Right lobe of liver (tissue), 6 donors: Measurements from ENCODE around the gene MLST8. TPM values are rescaled to one million over a fixed set of nuclear protein-coding genes. Genes with fewer than 3 reads are reported as not detected.
"Not testable (repeated sequence)": the region's sequence is repeated elsewhere in the genome, so short reads cannot be mapped to it uniquely, and the experiment has no call there.

ENCODE experiments used
- ATAC-seq, 4 donors: fragments of 200-7000 bp; cut with Tn5 transposase; one replicate each; pipeline ENCODE4 v1.9.1; 2020; ENCODE audit warnings: mild to moderate bottlenecking in 4 of 4, moderate library complexity in 4 of 4
- DNase-seq, 3 donors: peaks; one replicate each; pipeline ENCODE4 v3.0.0-alpha.2; 2020
- H3K27ac ChIP-seq, 3 donors: fragments of 200-600 bp; one replicate each; pipeline ENCODE4 v1.8.0; 2022
- H3K27me3 ChIP-seq, 2 donors: fragments of 200-600 bp; one replicate each; pipeline ENCODE4 v1.8.0; 2022
- H3K36me3 ChIP-seq, 4 donors: fragments of 200-600 bp; sonication (generic) in 1 of 4; one replicate each; pipeline versions ENCODE4 v1.5.1 to v1.8.0; 2017 to 2022; ENCODE audit warnings: control low read depth in 1 of 4
- H3K4me1 ChIP-seq, 4 donors: fragments of 200-600 bp; sonication (generic) in 1 of 4; one replicate each; pipeline versions ENCODE4 v1.5.1 to v1.8.0; 2017 to 2022; ENCODE audit warnings: control low read depth in 1 of 4
- H3K4me3 ChIP-seq, 3 donors: fragments of 200-600 bp; one replicate each; pipeline ENCODE4 v1.8.0; 2022
- H3K9me3 ChIP-seq, 4 donors: fragments of 200-600 bp; sonication (generic) in 1 of 4; one replicate each; pipeline versions ENCODE4 v1.5.1 to v1.8.0; 2017 to 2022; ENCODE audit warnings: control low read depth in 1 of 4
- POLR2A ChIP-seq: fragments of 450-650 bp; IDR thresholded peaks from one replicate; pipeline ENCODE4 v1.6.1; 2017; ENCODE audit warnings: antibody characterized with exemption, mild to moderate bottlenecking
- WGBS: methylation state at CpG from one replicate; pipeline ENCODE4 v1.1.6; 2018; ENCODE audit warnings: low coverage, low lambda C conversion rate; ENCODE audit not compliant: insufficient coverage; ENCODE audit errors: missing lambda C conversion rate; 5-methylcytosine and 5-hydroxymethylcytosine counted together
- intact Hi-C, 2 donors: fragments of 100-400 bp; cut with DNase I; formaldehyde crosslinking; loops; one replicate each; pipeline versions ENCODE4 v1.11.2 to v1.14.1; 2022
- total RNA-seq, 6 experiments: library from RNA; depleted of rRNA in 2 of 6; stranded (reverse); fragments of >200 nt in 2 of 6; fragmentation: NEBNext Ultra II Directional in 3 of 6; extraction: Animal tissue kit (Norgen Biotek cat#: 25700) in 3 of 6; gene quantifications; one replicate each; pipeline versions ENCODE4 v1.1.0 to v1.2.4, GENCODE V29; 2016 to 2023
- TF ChIP-seq, protein P1 (sequence below), 4 donors: fragments of 200-600 bp in 3 of 4; fragments of 450-650 bp in 1 of 4; IDR thresholded peaks; one replicate each; pipeline versions ENCODE4 v1.5.1 to v1.8.0; 2016 to 2022; ENCODE audit warnings: antibody characterized with exemption in 4 of 4, mild to moderate bottlenecking in 2 of 4
- donor health status: DM: no; HTN: yes; CAD: no.
- donor health status: DM: no; HTN: no; CAD: no.
- donor health status: DM: no; HTN: no; CAD: no.
- donor health status: DM: no; HTN: yes; CAD: no.
- donor health status: DM: no; HTN: yes; CAD: no.

The MLST8 gene
- total RNA-seq, 6 experiments from 2014 or later = 13.1 to 51.0 (median 17.5) TPM

GRCh38 chr16:2199621-2200139 is 5.6 kb upstream of the MLST8 start:
- no peak overlapping the region for H3K4me3 ChIP-seq
- H3K27me3 ChIP-seq = peaks cover 0 to 11% of the 10 kb centered on the region in 2 donors
- H3K36me3 ChIP-seq = no peaks in the 10 kb centered on the region
- DNase-seq (no peak), ATAC-seq (no peak)
- H3K4me1 ChIP-seq = peaks cover 0 to 11% (median under 1%) of the 10 kb centered on the region in 4 donors
- WGBS = no CpG with 5 or more reads among the region's 14 CpGs
- H3K9me3 ChIP-seq = no peaks in the 10 kb centered on the region
- no peak overlapping the region for H3K27ac ChIP-seq
- intact Hi-C loops = loop anchor here (10.0 kb wide), 1 partner anchor 305 kb away; no protein-coding TSS in a partner anchor
- TF ChIP-seq POLR2A = no peak
- TF ChIP-seq, protein P1, sequence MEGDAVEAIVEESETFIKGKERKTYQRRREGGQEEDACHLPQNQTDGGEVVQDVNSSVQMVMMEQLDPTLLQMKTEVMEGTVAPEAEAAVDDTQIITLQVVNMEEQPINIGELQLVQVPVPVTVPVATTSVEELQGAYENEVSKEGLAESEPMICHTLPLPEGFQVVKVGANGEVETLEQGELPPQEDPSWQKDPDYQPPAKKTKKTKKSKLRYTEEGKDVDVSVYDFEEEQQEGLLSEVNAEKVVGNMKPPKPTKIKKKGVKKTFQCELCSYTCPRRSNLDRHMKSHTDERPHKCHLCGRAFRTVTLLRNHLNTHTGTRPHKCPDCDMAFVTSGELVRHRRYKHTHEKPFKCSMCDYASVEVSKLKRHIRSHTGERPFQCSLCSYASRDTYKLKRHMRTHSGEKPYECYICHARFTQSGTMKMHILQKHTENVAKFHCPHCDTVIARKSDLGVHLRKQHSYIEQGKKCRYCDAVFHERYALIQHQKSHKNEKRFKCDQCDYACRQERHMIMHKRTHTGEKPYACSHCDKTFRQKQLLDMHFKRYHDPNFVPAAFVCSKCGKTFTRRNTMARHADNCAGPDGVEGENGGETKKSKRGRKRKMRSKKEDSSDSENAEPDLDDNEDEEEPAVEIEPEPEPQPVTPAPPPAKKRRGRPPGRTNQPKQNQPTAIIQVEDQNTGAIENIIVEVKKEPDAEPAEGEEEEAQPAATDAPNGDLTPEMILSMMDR (IDR thresholded peaks at IDR 0.05) = no peak

DNA sequence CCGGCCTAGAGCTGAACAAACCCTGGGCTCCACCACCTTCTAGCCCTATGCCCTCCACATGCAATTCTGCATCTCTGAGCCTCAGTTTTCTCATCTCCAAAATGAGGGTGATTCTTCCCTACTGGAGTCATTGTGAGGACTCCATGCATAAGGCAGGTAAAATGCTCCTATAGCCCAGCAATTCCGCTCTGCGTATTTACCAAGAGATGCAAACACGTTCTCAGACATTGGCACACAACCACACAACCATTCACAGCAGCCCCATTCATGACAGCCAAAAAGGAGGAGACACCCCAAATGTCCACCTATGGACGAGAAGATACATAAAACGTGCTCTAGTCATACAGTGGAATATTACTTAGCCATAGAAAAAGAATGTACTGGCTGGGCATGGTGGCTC is 4.9 kb upstream of the MLST8 start:
- intact Hi-C loops = no loop called here

GRCh38 chr16:2203119-2203688 is 2.0 kb upstream of the MLST8 start:
- peaks cover 0 to 18% (median 6%) of the 10 kb centered on the region in 4 donors for H3K4me1 ChIP-seq
- H3K27me3 ChIP-seq, H3K27ac ChIP-seq, DNase-seq, H3K36me3 ChIP-seq, intact Hi-C loops, H3K4me3 ChIP-seq, ATAC-seq, H3K9me3 ChIP-seq: not testable (repeated sequence)
- 78% methylated on average over 1 of the region's 8 CpGs for WGBS

More for the DNA sequence above, 4.9 kb upstream of the MLST8 start:
- no peak overlapping the region for H3K27ac ChIP-seq
- H3K4me3 ChIP-seq = no peak overlapping the region
- peaks cover 0 to 8% of the 10 kb centered on the region in 2 donors for H3K27me3 ChIP-seq
- H3K36me3 ChIP-seq = no peaks in the 10 kb centered on the region
- DNase-seq (no peak), ATAC-seq (no peak)
- WGBS = 80% methylated on average over 5 of the region's 6 CpGs
- H3K4me1 ChIP-seq = peaks cover 0 to 14% (median 3%) of the 10 kb centered on the region in 4 donors
- no peak for TF ChIP-seq POLR2A
- TF ChIP-seq, protein P1 (IDR thresholded peaks at IDR 0.05) = no peak
- H3K9me3 ChIP-seq = no peaks in the 10 kb centered on the region

GRCh38 chr16:2204416-2205103 is 694 bp upstream of the MLST8 start:
- intact Hi-C loops = no loop called here
- H3K27ac ChIP-seq = peak overlapping the region; percentile 89 to 99 (median 97)
- no peaks in the 10 kb centered on the region for H3K27me3 ChIP-seq
- ATAC-seq = no peak
- no peaks in the 10 kb centered on the region for H3K9me3 ChIP-seq
- peaks cover 0 to 19% (median 7%) of the 10 kb centered on the region in 4 donors for H3K36me3 ChIP-seq
- peaks cover 0 to 18% (median 6%) of the 10 kb centered on the region in 4 donors for H3K4me1 ChIP-seq
- H3K4me3 ChIP-seq = peak overlapping the region; percentile 74 to 99 (median 98)
- no peak for DNase-seq
- TF ChIP-seq, protein P1 (IDR thresholded peaks at IDR 0.05) = no peak
- no peak for TF ChIP-seq POLR2A
- 86% methylated on average over 9 of the region's 13 CpGs for WGBS

- peak in 3 of 4 donors; percentile 9 to 32 (median 11) for ATAC-seq
- H3K27ac ChIP-seq = peak overlapping the region; percentile 89 to 99 (median 97)
- TF ChIP-seq POLR2A = no peak
- TF ChIP-seq, protein P1 (IDR thresholded peaks at IDR 0.05) = no peak
- peak in 1 of 3 donors; percentile 50 for DNase-seq
- H3K4me3 ChIP-seq = peak overlapping the region; percentile 74 to 99 (median 98)
- H3K27me3 ChIP-seq = no peaks in the 10 kb centered on the region
- H3K9me3 ChIP-seq = no peaks in the 10 kb centered on the region
- peaks cover 0 to 19% (median 7%) of the 10 kb centered on the region in 4 donors for H3K36me3 ChIP-seq
- peaks cover 0 to 18% (median 6%) of the 10 kb centered on the region in 4 donors for H3K4me1 ChIP-seq
- intact Hi-C loops = no loop called here
- no CpG with 5 or more reads among the region's 16 CpGs for WGBS
Observed at GRCh38 chr16:2205967-2206313, 686 bp downstream of the MLST8 start.
